H9 (cell line): ENCODE results near the gene LMX1B. TPM values are rescaled to one million over a fixed set of nuclear protein-coding genes. Genes with fewer than 3 reads are reported as not detected.

Source experiments
- DNase-seq: peaks from one replicate; pipeline ENCODE4 v3.0.0-alpha.2; 2017
- H2AFZ ChIP-seq: one replicate; pipeline ENCODE4 v1.6.1; 2013; ENCODE audit warnings: mild to moderate bottlenecking, low read length, control low read depth, moderate library complexity
- H2AK5ac ChIP-seq: 2 replicates; pipeline ENCODE4 v1.6.1; 2013; ENCODE audit warnings: low read length, control low read depth, mixed read lengths; ENCODE audit not compliant: insufficient read length
- H2BK120ac ChIP-seq: one replicate; pipeline ENCODE4 v1.6.1; 2013; ENCODE audit warnings: low read depth, mild to moderate bottlenecking, low read length, control low read depth, inconsistent platforms; ENCODE audit not compliant: poor library complexity, severe bottlenecking
- H2BK12ac ChIP-seq: 2 replicates; pipeline ENCODE4 v1.6.1; 2013; ENCODE audit warnings: low read length, control low read depth, mixed read lengths, low read depth; ENCODE audit not compliant: insufficient read length
- H2BK15ac ChIP-seq: 2 replicates; pipeline ENCODE4 v1.6.1; 2013; ENCODE audit warnings: low read depth, low read length, control low read depth
- H2BK20ac ChIP-seq: one replicate; pipeline ENCODE4 v1.6.1; 2013; ENCODE audit warnings: low read depth, mild to moderate bottlenecking, low read length, control low read depth, inconsistent platforms; ENCODE audit not compliant: poor library complexity, severe bottlenecking
- H2BK5ac ChIP-seq: 2 replicates; pipeline ENCODE4 v1.6.1; 2013; ENCODE audit warnings: low read length, control low read depth, mixed read lengths; ENCODE audit not compliant: insufficient read length
- H3K14ac ChIP-seq: 2 replicates; pipeline ENCODE4 v1.6.1; 2013; ENCODE audit warnings: low read length, control low read depth; ENCODE audit not compliant: insufficient read depth
- H3K18ac ChIP-seq: 2 replicates; pipeline ENCODE4 v1.6.1; 2013; ENCODE audit warnings: low read depth, mild to moderate bottlenecking, mixed read lengths, low read length, control low read depth; ENCODE audit not compliant: insufficient read length
- H3K23ac ChIP-seq: 2 replicates; pipeline ENCODE4 v1.6.1; 2013; ENCODE audit warnings: low read length, control low read depth, mixed read lengths, low read depth; ENCODE audit not compliant: insufficient read length
- H3K23me2 ChIP-seq: 2 replicates; pipeline ENCODE4 v1.6.1; 2013; ENCODE audit warnings: low read depth, mild to moderate bottlenecking, mixed read lengths, low read length, control low read depth; ENCODE audit not compliant: insufficient read length, poor library complexity, severe bottlenecking
- H3K27ac ChIP-seq: 2 replicates; pipeline ENCODE4 v1.5.1; 2013; ENCODE audit warnings: low read length, control low read depth, mixed read lengths, low read depth; ENCODE audit not compliant: insufficient read length
- H3K27me3 ChIP-seq: 2 replicates; pipeline ENCODE4 v1.6.1; 2013; ENCODE audit warnings: low read length, control low read depth, inconsistent platforms; ENCODE audit not compliant: insufficient read depth
- H3K4ac ChIP-seq: 2 replicates; pipeline ENCODE4 v1.6.1; 2013; ENCODE audit warnings: low read depth, mild to moderate bottlenecking, control low read depth, inconsistent platforms, low read length, moderate library complexity
- H3K4me1 ChIP-seq: 2 replicates; pipeline ENCODE4 v1.6.1; 2013; ENCODE audit warnings: low read length, control low read depth, inconsistent platforms; ENCODE audit not compliant: insufficient read depth
- H3K4me2 ChIP-seq: 2 replicates; pipeline ENCODE4 v1.6.1; 2013; ENCODE audit warnings: low read length, control low read depth, mixed read lengths; ENCODE audit not compliant: insufficient read length, insufficient read depth
- H3K56ac ChIP-seq: 2 replicates; pipeline ENCODE4 v1.6.1; 2013; ENCODE audit warnings: low read depth, mild to moderate bottlenecking, mixed read lengths, low read length, control low read depth; ENCODE audit not compliant: insufficient read length
- H3K79me1 ChIP-seq: 2 replicates; pipeline ENCODE4 v1.6.1; 2013; ENCODE audit warnings: low read depth, mild to moderate bottlenecking, moderate library complexity, low read length, control low read depth, inconsistent platforms; ENCODE audit not compliant: insufficient read depth, poor library complexity, severe bottlenecking
- H3K79me2 ChIP-seq: 2 replicates; pipeline ENCODE4 v1.6.1; 2013; ENCODE audit warnings: low read length, control low read depth, inconsistent platforms; ENCODE audit not compliant: insufficient read depth
- H3K9ac ChIP-seq: 2 replicates; pipeline ENCODE4 v1.6.1; 2013; ENCODE audit warnings: low read length, control low read depth, mixed read lengths; ENCODE audit not compliant: insufficient read length; ENCODE audit errors: extremely low read depth
- H3K9me3 ChIP-seq: one replicate; pipeline ENCODE4 v1.6.1; 2013; ENCODE audit warnings: low read depth, low read length, inconsistent platforms; ENCODE audit not compliant: control insufficient read depth
- H3T11ph ChIP-seq: one replicate; pipeline ENCODE4 v1.6.1; 2013; ENCODE audit warnings: mild to moderate bottlenecking, low read length, control low read depth, inconsistent platforms
- H4K20me1 ChIP-seq: one replicate; pipeline ENCODE4 v1.6.1; 2013; ENCODE audit not compliant: control insufficient read depth, insufficient read length, insufficient read depth
- H4K5ac ChIP-seq: 2 replicates; pipeline ENCODE4 v1.6.1; 2013; ENCODE audit warnings: low read depth, mild to moderate bottlenecking, mixed read lengths, low read length, control low read depth; ENCODE audit not compliant: insufficient read length
- H4K8ac ChIP-seq: replicated peaks from 2 replicates; pipeline ENCODE4 v1.6.1; 2013; ENCODE audit warnings: low read length, control low read depth, mixed read lengths, low read depth; ENCODE audit not compliant: insufficient read length
- H4K91ac ChIP-seq: 2 replicates; pipeline ENCODE4 v1.6.1; 2013; ENCODE audit warnings: low read depth, mild to moderate bottlenecking, moderate library complexity, mixed read lengths, low read length, control low read depth; ENCODE audit not compliant: insufficient read length
- H3K27ac Mint-ChIP-seq, 3 experiments: 2 replicates in 2 of 3; 3 replicates in 1 of 3; pipeline ENCODE4 v1.8.0; 2020 to 2021; ENCODE audit warnings: mixed read lengths in 3 of 3, mild to moderate bottlenecking in 1 of 3, moderate library complexity in 1 of 3
- H3K27me3 Mint-ChIP-seq: 2 replicates; pipeline ENCODE4 v1.8.0; 2021; ENCODE audit warnings: low read depth, mild to moderate bottlenecking, moderate library complexity, mixed read lengths
- H3K36me3 Mint-ChIP-seq, 3 experiments: 2 replicates in 2 of 3; 3 replicates in 1 of 3; pipeline ENCODE4 v1.8.0; 2020 to 2021; ENCODE audit warnings: low read depth in 3 of 3, mixed read lengths in 3 of 3; ENCODE audit not compliant: insufficient read depth in 1 of 3
- H3K4me1 Mint-ChIP-seq, 2 experiments: 2 replicates each; pipeline ENCODE4 v1.8.0; 2020; ENCODE audit warnings: mixed read lengths in 2 of 2
- H3K4me3 Mint-ChIP-seq, 2 experiments: 2 replicates in 1 of 2; 3 replicates in 1 of 2; pipeline ENCODE4 v1.8.0; 2020 to 2021; ENCODE audit warnings: mild to moderate bottlenecking in 2 of 2, mixed read lengths in 2 of 2, moderate library complexity in 1 of 2
- H3K9me3 Mint-ChIP-seq, 2 experiments: 2 replicates in 1 of 2; 3 replicates in 1 of 2; pipeline ENCODE4 v1.8.0; 2020; ENCODE audit warnings: mild to moderate bottlenecking in 2 of 2, mixed read lengths in 2 of 2, moderate library complexity in 1 of 2
- WGBS: extraction: QIAGEN DNeasy Blood & Tissue Kit; methylation state at CpG from one replicate; pipeline ENCODE4 v1.1.7; 2013; ENCODE audit warnings: missing lambda C conversion rate, low lambda C conversion rate, mixed read lengths; ENCODE audit not compliant: insufficient read length; ENCODE audit errors: extremely low coverage; 5-methylcytosine and 5-hydroxymethylcytosine counted together
- total RNA-seq: library from RNA; stranded (reverse); gene quantifications from 2 replicates; pipeline ENCODE4 v1.2.1, GENCODE V29; 2021
- TF ChIP-seq, protein P1 (sequence below): fragments of 200-600 bp; sonication (generic); conservative IDR thresholded peaks from 3 replicates; pipeline ENCODE4 v1.8.0; 2021; ENCODE audit warnings: antibody characterized with exemption, mild to moderate bottlenecking

LMX1B gene
- total RNA-seq, 1 experiment from 2014 or later, result 0.85 TPM

DNA sequence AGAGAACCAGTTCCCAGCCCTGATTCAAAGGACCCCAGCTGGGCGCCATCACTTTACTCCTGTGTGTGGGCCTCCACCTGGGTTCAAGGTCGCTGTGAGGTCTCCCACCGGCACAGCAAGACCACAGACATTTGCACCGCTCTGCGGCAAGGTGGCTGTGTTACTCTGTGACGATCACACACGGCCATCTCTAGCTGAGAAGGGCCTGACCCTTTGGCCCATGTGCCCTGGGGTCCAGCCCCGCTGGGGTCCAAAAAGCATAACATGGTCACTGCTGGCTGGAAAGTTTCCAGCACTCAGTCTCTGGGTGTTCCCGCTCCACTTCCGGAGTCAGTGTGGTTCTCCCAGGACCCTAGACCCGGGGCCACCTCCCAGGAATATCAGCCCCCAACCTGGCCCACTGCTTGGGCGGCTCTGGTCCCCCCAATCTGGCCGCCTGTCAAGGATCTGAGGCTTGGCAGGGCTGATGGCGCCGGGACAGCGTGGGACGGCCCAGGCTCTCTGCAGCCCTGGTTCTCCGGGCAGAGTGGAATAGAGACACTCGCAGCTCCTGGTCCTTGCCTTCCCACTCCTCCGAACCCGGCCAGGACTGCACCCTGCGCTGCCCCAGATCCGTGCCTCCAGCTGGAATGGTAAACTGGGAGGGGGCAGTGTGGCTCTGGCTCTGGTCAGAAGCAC, 3.9 kb upstream of the LMX1B start:
- H3K27me3 ChIP-seq, result peaks cover 54% of the 10 kb centered on the region
- Mint-ChIP-seq H3K36me3 (no peaks in the 10 kb centered on the region; a peak in 1 of 7 replicates), H3K27me3 (peaks cover 93% of the 10 kb centered on the region), H3K4me1 (peaks cover 21 to 32% of the 10 kb centered on the region in 2 experiments), H3K9me3 (peaks cover 0 to 4% of the 10 kb centered on the region in 2 experiments; a peak in 1 of 5 replicates), H3K27ac (no peak overlapping the region), H3K4me3 (peak overlapping the region in 1 of 2 experiments; percentile 64; a peak in 1 of 5 replicates)
- H2BK20ac ChIP-seq, result no peak overlapping the region
- no CpG with 5 or more reads among the region's 23 CpGs for WGBS
- H2BK5ac ChIP-seq, result no peak overlapping the region
- H3K56ac ChIP-seq, result no peak overlapping the region
- peaks cover 19% of the 10 kb centered on the region for H3K23me2 ChIP-seq
- no peak overlapping the region for H4K91ac ChIP-seq
- H3K4ac ChIP-seq, result no peak overlapping the region
- no peak overlapping the region for H3K9ac ChIP-seq
- no peak overlapping the region for H3K23ac ChIP-seq
- TF ChIP-seq, protein P1, sequence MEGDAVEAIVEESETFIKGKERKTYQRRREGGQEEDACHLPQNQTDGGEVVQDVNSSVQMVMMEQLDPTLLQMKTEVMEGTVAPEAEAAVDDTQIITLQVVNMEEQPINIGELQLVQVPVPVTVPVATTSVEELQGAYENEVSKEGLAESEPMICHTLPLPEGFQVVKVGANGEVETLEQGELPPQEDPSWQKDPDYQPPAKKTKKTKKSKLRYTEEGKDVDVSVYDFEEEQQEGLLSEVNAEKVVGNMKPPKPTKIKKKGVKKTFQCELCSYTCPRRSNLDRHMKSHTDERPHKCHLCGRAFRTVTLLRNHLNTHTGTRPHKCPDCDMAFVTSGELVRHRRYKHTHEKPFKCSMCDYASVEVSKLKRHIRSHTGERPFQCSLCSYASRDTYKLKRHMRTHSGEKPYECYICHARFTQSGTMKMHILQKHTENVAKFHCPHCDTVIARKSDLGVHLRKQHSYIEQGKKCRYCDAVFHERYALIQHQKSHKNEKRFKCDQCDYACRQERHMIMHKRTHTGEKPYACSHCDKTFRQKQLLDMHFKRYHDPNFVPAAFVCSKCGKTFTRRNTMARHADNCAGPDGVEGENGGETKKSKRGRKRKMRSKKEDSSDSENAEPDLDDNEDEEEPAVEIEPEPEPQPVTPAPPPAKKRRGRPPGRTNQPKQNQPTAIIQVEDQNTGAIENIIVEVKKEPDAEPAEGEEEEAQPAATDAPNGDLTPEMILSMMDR, result no peak
- no peak overlapping the region for H2BK12ac ChIP-seq
- H3K79me1 ChIP-seq, result no peaks in the 10 kb centered on the region
- no peaks in the 10 kb centered on the region for H3K9me3 ChIP-seq
- peak overlapping the region; percentile 51 for H3K4me2 ChIP-seq
- no peak overlapping the region for H3K18ac ChIP-seq
- H3K79me2 ChIP-seq, result no peaks in the 10 kb centered on the region
- H2BK15ac ChIP-seq, result no peak overlapping the region
- no peak overlapping the region for H2AFZ ChIP-seq
- no peak overlapping the region for H3K14ac ChIP-seq
- no peak overlapping the region for H3K27ac ChIP-seq
- H3T11ph ChIP-seq, result no peak overlapping the region
- H4K20me1 ChIP-seq, result peaks cover 2% of the 10 kb centered on the region
- no peak overlapping the region for H2AK5ac ChIP-seq
- no peak overlapping the region for H4K8ac ChIP-seq
- no peaks in the 10 kb centered on the region for H3K4me1 ChIP-seq
- DNase-seq, result no peak
- H2BK120ac ChIP-seq, result no peak overlapping the region
- no peak overlapping the region for H4K5ac ChIP-seq
